ENCODE data around the gene KRT35.

- no peak for TF ChIP-seq POLR2A (IDR thresholded peaks at IDR 0.05; ENCODE audit: low read length)
- TF ChIP-seq GATA1 (IDR thresholded peaks at IDR 0.05; ENCODE audit: low read depth, low read length): no peak
Observed at GRCh38 chr17:41521574-41522261, 40.8 kb upstream of the KRT35 start.
